Keratinocyte (primary cell): Measurements from ENCODE around the gene NHP2.

Experiments used
- EZH2 ChIP-seq: IDR thresholded peaks from one replicate; pipeline ENCODE4 v1.6.1; 2012; ENCODE audit warnings: inconsistent platforms, mild to moderate bottlenecking, low read length, moderate library complexity
- TF ChIP-seq, protein P1 (sequence below), 3 experiments: IDR thresholded peaks in 1 of 3; conservative IDR thresholded peaks in 1 of 3; optimal IDR thresholded peaks in 1 of 3; 2 replicates in 2 of 3; 3 replicates in 1 of 3; pipeline versions ENCODE3 to v1.5.1; 2011; ENCODE audit warnings: low read length in 3 of 3, mild to moderate bottlenecking in 3 of 3, moderate library complexity in 2 of 3, control low read depth in 1 of 3, inconsistent platforms in 1 of 3; ENCODE audit not compliant: insufficient read depth in 2 of 3; ENCODE audit errors: extremely low read depth in 1 of 3

DNA sequence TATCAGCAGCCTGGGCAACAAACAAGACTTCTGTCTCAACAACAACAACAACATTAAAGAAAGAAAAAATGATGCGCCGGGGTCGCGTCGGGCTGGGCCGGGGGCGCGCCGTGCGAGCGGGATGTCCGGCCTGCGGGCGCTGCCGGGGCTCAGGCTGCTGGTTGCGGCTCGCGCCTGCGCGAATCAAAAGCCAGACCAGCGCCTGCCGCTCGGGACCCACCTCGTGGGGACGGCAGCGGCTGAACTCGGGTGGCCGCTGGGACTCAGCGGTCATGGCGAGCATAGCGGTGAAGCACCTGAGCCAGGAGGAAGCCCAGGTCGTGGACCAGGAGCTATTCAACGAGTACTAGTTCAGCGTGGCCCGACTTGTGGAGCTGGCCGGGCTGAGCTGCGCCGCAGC, 11.9 kb upstream of the NHP2 start:
- TF ChIP-seq, protein P1, sequence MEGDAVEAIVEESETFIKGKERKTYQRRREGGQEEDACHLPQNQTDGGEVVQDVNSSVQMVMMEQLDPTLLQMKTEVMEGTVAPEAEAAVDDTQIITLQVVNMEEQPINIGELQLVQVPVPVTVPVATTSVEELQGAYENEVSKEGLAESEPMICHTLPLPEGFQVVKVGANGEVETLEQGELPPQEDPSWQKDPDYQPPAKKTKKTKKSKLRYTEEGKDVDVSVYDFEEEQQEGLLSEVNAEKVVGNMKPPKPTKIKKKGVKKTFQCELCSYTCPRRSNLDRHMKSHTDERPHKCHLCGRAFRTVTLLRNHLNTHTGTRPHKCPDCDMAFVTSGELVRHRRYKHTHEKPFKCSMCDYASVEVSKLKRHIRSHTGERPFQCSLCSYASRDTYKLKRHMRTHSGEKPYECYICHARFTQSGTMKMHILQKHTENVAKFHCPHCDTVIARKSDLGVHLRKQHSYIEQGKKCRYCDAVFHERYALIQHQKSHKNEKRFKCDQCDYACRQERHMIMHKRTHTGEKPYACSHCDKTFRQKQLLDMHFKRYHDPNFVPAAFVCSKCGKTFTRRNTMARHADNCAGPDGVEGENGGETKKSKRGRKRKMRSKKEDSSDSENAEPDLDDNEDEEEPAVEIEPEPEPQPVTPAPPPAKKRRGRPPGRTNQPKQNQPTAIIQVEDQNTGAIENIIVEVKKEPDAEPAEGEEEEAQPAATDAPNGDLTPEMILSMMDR (optimal IDR thresholded peaks at IDR 0.05 in 1 of 3, IDR thresholded peaks at IDR 0.05 in 1 of 3, conservative IDR thresholded peaks at IDR 0.05 in 1 of 3; ENCODE audit: extremely low read depth in 1 of 3, insufficient read depth in 2 of 3, low read length in 3 of 3): no peak
- TF ChIP-seq EZH2: no peak
